ENCODE data around the gene DHX35.

Gene DHX35

DNA sequence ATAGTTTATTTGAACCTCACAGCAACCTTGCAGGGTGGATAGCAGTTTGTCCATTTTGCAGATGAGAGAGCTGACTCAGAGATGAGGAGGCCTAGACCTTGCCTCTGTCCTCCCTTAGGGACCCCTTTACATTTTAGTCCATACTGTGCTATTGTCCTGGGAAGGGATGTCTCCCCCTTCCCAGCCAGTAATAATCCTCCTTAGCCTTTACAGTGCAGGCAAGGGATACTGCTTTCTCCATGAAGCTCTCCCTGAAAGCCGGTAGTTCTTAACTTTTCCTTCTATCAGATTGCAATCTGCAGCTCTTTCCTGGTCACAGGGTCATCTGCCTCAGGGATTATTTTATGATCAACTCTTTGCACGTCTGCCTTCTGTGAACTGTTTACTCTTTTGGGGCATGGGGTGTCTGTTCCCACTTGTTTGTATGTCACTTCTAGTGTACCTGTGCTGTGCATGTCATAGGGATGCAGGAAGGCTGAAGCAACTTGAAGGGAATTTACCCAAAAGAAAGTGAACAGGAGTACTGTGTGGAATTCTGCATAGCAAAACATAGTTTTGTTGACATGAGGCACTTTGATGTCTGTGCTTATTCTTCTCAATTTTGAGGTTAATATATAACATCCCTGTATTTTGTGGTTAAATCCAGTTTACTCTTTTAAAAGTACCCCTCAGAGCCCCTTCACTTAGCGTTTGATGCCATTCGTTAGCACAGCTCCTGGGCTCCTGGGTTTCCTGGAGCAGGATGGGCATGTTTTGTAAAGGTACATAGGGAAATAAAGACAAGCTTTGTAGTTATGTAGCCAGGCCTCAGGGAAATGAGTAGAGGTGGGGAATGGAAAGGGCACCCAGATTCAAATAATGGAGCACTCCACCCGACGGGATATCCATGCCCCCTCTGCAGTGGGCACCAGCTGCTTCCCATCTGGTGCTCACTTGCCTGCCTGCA is 38.1 kb downstream of the DHX35 start:
- H3K27me3 ChIP-seq (ENCODE audit: control insufficient read depth in 1 of 2, insufficient read depth in 2 of 2, low read length in 2 of 2), result no peaks in the 10 kb centered on the region
- no peak overlapping the region for H3K4me3 ChIP-seq (ENCODE audit: low read depth in 1 of 2, low read length in 2 of 2)
- no peaks in the 10 kb centered on the region for H3K9me3 ChIP-seq (ENCODE audit: low read length)
- no peaks in the 10 kb centered on the region for H3K4me1 ChIP-seq (ENCODE audit: insufficient read depth, low read length)
- H3K9ac ChIP-seq (ENCODE audit: low read length), result no peak overlapping the region
- peaks cover 58% of the 10 kb centered on the region for H3K36me3 ChIP-seq (ENCODE audit: insufficient read depth, low read length)
- H3K27ac ChIP-seq (ENCODE audit: low read depth, low read length), result no peak overlapping the region

DNA sequence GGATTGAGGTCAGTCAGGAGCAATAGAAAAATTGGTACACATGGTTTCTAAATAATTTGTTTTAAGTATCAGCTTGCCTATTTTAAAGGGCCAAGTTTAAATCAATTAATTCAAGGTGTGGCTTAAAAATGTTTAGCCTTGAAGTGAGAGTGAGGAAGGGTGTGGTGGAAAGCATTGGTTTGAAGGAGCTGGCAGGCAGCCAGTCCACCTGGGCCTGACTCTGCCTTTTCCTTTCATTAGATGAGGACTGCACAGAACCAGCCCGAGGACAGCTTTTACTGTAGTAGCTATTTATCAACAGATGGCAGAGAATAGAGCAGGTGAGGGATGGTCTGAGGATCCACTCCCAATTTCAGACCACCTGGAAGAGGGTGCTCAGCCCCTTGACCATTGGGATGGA is 42.4 kb downstream of the DHX35 start:
- H3K4me3 ChIP-seq (ENCODE audit: low read depth in 1 of 2, low read length in 2 of 2), result no peak overlapping the region
- no peaks in the 10 kb centered on the region for H3K27me3 ChIP-seq (ENCODE audit: control insufficient read depth in 1 of 2, insufficient read depth in 2 of 2, low read length in 2 of 2)
- H3K9me3 ChIP-seq (ENCODE audit: low read length), result no peaks in the 10 kb centered on the region
- no peak overlapping the region for H3K9ac ChIP-seq (ENCODE audit: low read length)
- no peak overlapping the region for H3K27ac ChIP-seq (ENCODE audit: low read depth, low read length)
- H3K36me3 ChIP-seq (ENCODE audit: insufficient read depth, low read length), result peaks cover 68% of the 10 kb centered on the region
- no peaks in the 10 kb centered on the region for H3K4me1 ChIP-seq (ENCODE audit: insufficient read depth, low read length)

DNA sequence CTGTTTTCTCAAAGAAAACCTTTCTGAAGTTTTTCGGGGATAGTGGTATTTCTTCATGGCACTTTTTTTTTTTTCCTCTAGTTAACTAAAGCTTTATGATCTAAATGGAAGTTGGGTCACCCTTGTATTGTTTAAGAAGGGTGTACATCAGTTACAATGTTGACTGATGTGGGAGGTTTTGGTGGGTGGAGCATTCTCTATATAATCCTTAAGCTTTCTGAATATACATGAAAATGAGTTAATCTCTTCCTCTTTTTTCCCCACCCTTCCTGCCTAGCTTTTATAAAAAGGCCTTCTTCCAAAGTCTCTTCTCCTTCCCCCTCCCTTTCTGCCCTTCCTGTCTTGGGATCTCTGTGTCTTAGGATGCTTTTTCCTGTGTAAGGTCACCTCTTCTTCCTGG is 47.2 kb downstream of the DHX35 start:
- no peak overlapping the region for H3K4me3 ChIP-seq (ENCODE audit: low read depth in 1 of 2, low read length in 2 of 2)
- H3K4me1 ChIP-seq (ENCODE audit: insufficient read depth, low read length), result no peaks in the 10 kb centered on the region
- no peaks in the 10 kb centered on the region for H3K9me3 ChIP-seq (ENCODE audit: low read length)
- H3K9ac ChIP-seq (ENCODE audit: low read length), result no peak overlapping the region
- no peak overlapping the region for H3K27ac ChIP-seq (ENCODE audit: low read depth, low read length)
- H3K27me3 ChIP-seq (ENCODE audit: control insufficient read depth in 1 of 2, insufficient read depth in 2 of 2, low read length in 2 of 2), result no peaks in the 10 kb centered on the region
- H3K36me3 ChIP-seq (ENCODE audit: insufficient read depth, low read length), result peaks cover 53% of the 10 kb centered on the region

DNA sequence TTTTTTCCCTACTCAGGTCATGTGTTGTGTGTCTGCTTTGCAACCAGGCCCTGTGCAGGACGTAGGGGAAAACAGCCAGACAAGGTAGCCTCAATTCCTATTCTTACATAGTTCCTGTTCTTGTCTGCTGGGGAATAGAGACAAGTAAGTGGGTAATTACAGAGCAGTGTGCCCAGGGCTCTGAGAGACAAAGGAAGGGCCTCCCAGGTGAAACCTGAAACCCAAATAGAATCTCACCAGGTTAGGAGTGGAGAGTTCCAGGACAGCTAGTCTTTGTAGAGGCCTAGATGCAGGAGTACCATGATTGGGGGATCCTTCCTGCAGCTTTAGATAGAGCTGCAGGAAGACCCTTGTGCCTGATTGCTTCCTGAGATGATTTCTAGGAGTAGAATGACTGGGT is 48.4 kb downstream of the DHX35 start:
- Histone ChIP-seq H3K36me3 (ENCODE audit: insufficient read depth, low read length) (peaks cover 51% of the 10 kb centered on the region), H3K9ac (ENCODE audit: low read length) (no peak overlapping the region), H3K4me1 (ENCODE audit: insufficient read depth, low read length) (no peaks in the 10 kb centered on the region), H3K9me3 (ENCODE audit: low read length) (no peaks in the 10 kb centered on the region), H3K27ac (ENCODE audit: low read depth, low read length) (no peak overlapping the region), H3K27me3 (ENCODE audit: control insufficient read depth in 1 of 2, insufficient read depth in 2 of 2, low read length in 2 of 2) (no peaks in the 10 kb centered on the region), H3K4me3 (ENCODE audit: low read depth in 1 of 2, low read length in 2 of 2) (no peak overlapping the region)

DNA sequence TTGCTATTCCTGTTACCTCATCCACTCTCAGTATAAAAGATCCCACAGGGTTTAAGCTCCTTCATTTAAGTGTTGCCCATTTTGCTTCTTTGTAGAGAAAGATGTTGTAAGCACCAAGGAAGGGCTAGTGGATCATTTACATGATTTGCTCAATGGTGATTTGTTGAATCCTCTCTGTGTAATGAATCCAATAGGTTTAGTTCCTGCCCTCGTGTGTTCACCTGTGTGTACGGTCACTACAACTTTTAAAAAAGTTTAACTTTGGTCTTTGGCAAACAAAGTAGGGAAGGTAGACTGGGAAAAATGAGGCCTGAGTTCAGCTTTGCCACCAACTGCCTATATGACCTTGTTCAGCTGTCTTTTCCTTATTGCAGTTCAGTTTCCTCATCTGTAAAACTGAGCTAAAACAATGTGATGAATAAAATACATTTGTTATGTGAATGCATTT is 51.5 kb downstream of the DHX35 start:
- peaks cover 35% of the 10 kb centered on the region for H3K36me3 ChIP-seq (ENCODE audit: insufficient read depth, low read length)
- H3K4me3 ChIP-seq (ENCODE audit: low read depth in 1 of 2, low read length in 2 of 2), result no peak overlapping the region
- no peaks in the 10 kb centered on the region for H3K4me1 ChIP-seq (ENCODE audit: insufficient read depth, low read length)
- H3K27me3 ChIP-seq (ENCODE audit: control insufficient read depth in 1 of 2, insufficient read depth in 2 of 2, low read length in 2 of 2), result no peaks in the 10 kb centered on the region
- H3K9me3 ChIP-seq (ENCODE audit: low read length), result no peaks in the 10 kb centered on the region
- H3K27ac ChIP-seq (ENCODE audit: low read depth, low read length), result no peak overlapping the region
- H3K9ac ChIP-seq (ENCODE audit: low read length), result no peak overlapping the region

DNA sequence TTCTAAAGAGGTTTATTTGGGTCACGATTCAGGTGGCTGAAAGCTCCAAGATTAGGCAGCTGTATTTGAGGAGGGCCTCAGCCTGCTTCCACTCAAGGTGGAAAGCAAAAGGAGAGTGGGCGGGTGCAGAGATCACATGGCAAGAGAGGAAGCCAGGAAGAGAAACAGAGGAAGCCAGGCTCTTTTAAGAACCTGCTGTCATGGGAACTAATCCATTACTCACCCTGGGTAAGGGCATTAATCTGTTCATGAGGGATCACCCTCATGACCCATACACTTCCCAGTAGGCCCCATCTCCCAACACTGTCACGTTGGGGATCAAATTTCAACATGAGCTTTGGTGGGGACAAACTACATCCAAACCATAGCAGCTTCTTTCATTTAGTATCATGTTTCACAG is 53.9 kb downstream of the DHX35 start:
- no peaks in the 10 kb centered on the region for H3K4me1 ChIP-seq (ENCODE audit: insufficient read depth, low read length)
- no peak overlapping the region for H3K4me3 ChIP-seq (ENCODE audit: low read depth in 1 of 2, low read length in 2 of 2)
- no peak overlapping the region for H3K9ac ChIP-seq (ENCODE audit: low read length)
- no peak overlapping the region for H3K27ac ChIP-seq (ENCODE audit: low read depth, low read length)
- no peaks in the 10 kb centered on the region for H3K9me3 ChIP-seq (ENCODE audit: low read length)
- H3K36me3 ChIP-seq (ENCODE audit: insufficient read depth, low read length), result peaks cover 31% of the 10 kb centered on the region
- H3K27me3 ChIP-seq (ENCODE audit: control insufficient read depth in 1 of 2, insufficient read depth in 2 of 2, low read length in 2 of 2), result no peaks in the 10 kb centered on the region

DNA sequence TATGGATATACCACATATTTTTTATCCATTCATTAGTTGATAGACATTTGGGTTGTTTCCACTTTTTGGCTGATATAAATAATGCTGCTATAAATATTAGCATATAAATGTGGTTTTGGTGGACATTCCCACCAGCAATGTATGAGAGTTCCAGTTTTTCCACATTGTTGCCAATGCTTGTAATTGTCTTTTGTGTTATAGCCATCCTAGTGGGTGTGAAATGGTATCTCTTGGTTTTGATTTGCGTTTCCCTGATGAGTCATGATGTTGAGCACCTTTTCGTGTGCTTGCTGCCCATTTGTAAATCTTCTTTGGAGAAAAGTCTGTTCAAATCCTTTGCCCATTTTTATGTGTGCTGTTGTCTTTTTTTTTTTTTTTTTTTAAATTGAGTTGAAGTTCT is 54.4 kb downstream of the DHX35 start:
- H3K4me3 ChIP-seq (ENCODE audit: low read depth in 1 of 2, low read length in 2 of 2), result no peak overlapping the region
- H3K36me3 ChIP-seq (ENCODE audit: insufficient read depth, low read length), result peaks cover 35% of the 10 kb centered on the region
- H3K9me3 ChIP-seq (ENCODE audit: low read length), result no peaks in the 10 kb centered on the region
- H3K27ac ChIP-seq (ENCODE audit: low read depth, low read length), result no peak overlapping the region
- no peaks in the 10 kb centered on the region for H3K4me1 ChIP-seq (ENCODE audit: insufficient read depth, low read length)
- no peaks in the 10 kb centered on the region for H3K27me3 ChIP-seq (ENCODE audit: control insufficient read depth in 1 of 2, insufficient read depth in 2 of 2, low read length in 2 of 2)
- H3K9ac ChIP-seq (ENCODE audit: low read length), result no peak overlapping the region

DNA sequence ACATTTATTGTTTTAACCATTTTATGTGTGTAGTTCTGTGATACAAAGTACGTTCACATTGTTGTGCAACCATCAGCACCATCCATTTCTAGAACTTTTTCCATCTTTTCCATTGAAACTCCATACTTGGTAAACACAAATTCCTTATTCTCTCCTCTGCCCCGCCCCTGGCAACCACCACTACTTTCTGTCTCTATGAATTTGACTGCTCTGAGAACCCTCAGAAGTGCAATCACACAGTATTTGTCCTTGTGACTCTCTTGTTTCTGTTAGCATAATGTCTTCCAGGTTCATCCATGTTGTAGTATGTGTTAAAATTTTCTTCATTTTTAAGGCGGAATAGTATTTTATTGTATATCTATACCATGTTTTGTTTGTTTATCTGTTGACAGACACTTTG is 56.9 kb downstream of the DHX35 start:
- no peak overlapping the region for H3K4me3 ChIP-seq (ENCODE audit: low read depth in 1 of 2, low read length in 2 of 2)
- H3K9me3 ChIP-seq (ENCODE audit: low read length), result no peaks in the 10 kb centered on the region
- no peaks in the 10 kb centered on the region for H3K27me3 ChIP-seq (ENCODE audit: control insufficient read depth in 1 of 2, insufficient read depth in 2 of 2, low read length in 2 of 2)
- no peak overlapping the region for H3K9ac ChIP-seq (ENCODE audit: low read length)
- H3K36me3 ChIP-seq (ENCODE audit: insufficient read depth, low read length), result peaks cover 49% of the 10 kb centered on the region
- no peak overlapping the region for H3K27ac ChIP-seq (ENCODE audit: low read depth, low read length)
- H3K4me1 ChIP-seq (ENCODE audit: insufficient read depth, low read length), result no peaks in the 10 kb centered on the region

DNA sequence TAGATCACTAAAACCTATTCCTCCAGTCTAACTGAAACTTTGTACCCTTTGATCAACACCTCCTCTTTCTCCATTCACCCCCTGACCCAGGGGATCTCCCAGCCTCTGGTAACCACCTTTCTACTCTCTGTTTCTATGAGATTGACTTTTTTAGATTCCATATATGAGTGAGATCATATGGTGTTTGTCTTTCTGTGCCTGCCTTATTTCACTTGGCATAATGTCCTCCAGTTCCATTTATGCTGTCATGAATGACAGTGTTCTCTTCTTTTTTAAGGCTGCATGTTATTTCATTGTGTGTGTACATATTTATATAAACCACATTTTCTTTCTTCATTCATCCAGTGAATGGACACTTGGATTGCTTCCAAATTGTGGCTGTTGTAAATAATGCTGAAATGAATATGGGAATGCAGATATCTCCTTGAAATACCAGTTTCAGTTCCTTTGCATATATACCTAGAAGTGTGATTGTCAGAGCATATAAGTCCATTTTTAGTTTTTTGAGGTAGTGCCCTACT is 57.7 kb downstream of the DHX35 start:
- Histone ChIP-seq H3K9ac (ENCODE audit: low read length) (no peak overlapping the region), H3K27me3 (ENCODE audit: control insufficient read depth in 1 of 2, insufficient read depth in 2 of 2, low read length in 2 of 2) (no peaks in the 10 kb centered on the region), H3K27ac (ENCODE audit: low read depth, low read length) (no peak overlapping the region), H3K4me1 (ENCODE audit: insufficient read depth, low read length) (no peaks in the 10 kb centered on the region), H3K4me3 (ENCODE audit: low read depth in 1 of 2, low read length in 2 of 2) (no peak overlapping the region), H3K36me3 (ENCODE audit: insufficient read depth, low read length) (peaks cover 52% of the 10 kb centered on the region), H3K9me3 (ENCODE audit: low read length) (no peaks in the 10 kb centered on the region)

DNA sequence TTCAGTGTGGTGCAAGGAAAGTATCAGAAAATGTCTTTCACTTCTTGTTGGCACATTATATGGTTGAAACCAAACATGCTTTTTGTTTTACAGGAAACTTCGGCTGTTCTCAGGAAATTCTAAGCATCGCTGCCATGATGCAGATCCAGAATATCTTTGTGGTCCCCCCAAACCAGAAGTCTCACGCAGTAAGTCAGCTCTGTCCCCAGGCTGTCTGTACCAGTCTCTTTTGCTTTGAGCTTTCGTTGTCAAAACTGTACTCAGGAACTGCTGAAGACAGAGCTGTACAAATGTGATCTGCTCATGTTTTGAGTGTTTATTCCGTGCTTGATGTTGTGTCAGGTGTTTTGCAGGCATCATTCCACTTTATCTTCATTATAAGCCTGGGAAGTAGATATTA is 59.6 kb downstream of the DHX35 start:
- Histone ChIP-seq H3K9me3 (ENCODE audit: low read length) (no peaks in the 10 kb centered on the region), H3K4me1 (ENCODE audit: insufficient read depth, low read length) (no peaks in the 10 kb centered on the region), H3K9ac (ENCODE audit: low read length) (no peak overlapping the region), H3K36me3 (ENCODE audit: insufficient read depth, low read length) (peaks cover 60% of the 10 kb centered on the region), H3K27me3 (ENCODE audit: control insufficient read depth in 1 of 2, insufficient read depth in 2 of 2, low read length in 2 of 2) (no peaks in the 10 kb centered on the region), H3K4me3 (ENCODE audit: low read depth in 1 of 2, low read length in 2 of 2) (no peak overlapping the region), H3K27ac (ENCODE audit: low read depth, low read length) (no peak overlapping the region)

DNA sequence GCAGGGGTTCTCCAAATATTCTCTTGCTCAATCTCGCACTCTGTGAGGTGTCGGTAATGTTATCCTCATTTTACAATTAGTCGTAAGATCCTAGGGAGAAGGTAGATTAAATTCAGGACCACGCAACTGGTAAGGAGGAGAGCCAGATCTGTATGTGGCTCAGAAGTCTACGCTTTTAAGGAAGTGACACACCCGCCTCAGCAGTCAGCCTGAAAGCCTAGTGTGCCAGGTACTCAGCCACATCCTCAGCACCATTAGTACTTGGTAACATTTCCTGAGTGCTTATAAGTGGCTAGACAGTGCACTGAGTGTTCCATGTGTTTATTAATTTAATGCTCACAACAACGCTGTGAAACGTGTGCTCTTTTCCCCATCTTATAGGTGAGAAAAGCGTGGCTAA is 63.7 kb downstream of the DHX35 start:
- Histone ChIP-seq H3K27me3 (ENCODE audit: control insufficient read depth in 1 of 2, insufficient read depth in 2 of 2, low read length in 2 of 2) (no peaks in the 10 kb centered on the region), H3K4me1 (ENCODE audit: insufficient read depth, low read length) (no peaks in the 10 kb centered on the region), H3K9ac (ENCODE audit: low read length) (no peak overlapping the region), H3K36me3 (ENCODE audit: insufficient read depth, low read length) (peaks cover 59% of the 10 kb centered on the region), H3K4me3 (ENCODE audit: low read depth in 1 of 2, low read length in 2 of 2) (no peak overlapping the region), H3K27ac (ENCODE audit: low read depth, low read length) (no peak overlapping the region), H3K9me3 (ENCODE audit: low read length) (no peaks in the 10 kb centered on the region)

DNA sequence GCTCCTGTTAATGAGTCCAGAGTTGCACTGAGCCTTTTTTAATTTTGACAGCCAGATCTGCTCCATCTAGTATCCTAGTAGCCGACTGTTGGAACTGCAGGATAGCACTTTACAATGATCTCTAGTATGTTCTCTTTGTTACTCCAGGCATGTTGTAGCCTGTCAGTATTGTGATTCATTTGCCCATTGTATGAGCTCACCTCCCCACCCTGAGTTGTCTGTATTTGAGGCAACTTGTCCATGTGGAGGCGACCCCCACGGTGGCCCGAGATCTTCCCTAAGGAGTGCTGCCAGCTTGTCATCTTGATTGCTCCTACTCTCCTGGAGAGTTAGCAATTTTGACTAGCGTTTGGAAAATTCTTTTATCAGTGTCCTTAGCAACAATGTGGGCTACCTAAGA is 67.2 kb downstream of the DHX35 start:
- Histone ChIP-seq H3K4me1 (ENCODE audit: insufficient read depth, low read length) (no peaks in the 10 kb centered on the region), H3K27me3 (ENCODE audit: control insufficient read depth in 1 of 2, insufficient read depth in 2 of 2, low read length in 2 of 2) (no peaks in the 10 kb centered on the region), H3K9ac (ENCODE audit: low read length) (no peak overlapping the region), H3K36me3 (ENCODE audit: insufficient read depth, low read length) (peaks cover 44% of the 10 kb centered on the region), H3K4me3 (ENCODE audit: low read depth in 1 of 2, low read length in 2 of 2) (no peak overlapping the region), H3K27ac (ENCODE audit: low read depth, low read length) (no peak overlapping the region), H3K9me3 (ENCODE audit: low read length) (no peaks in the 10 kb centered on the region)
